Kidney glomerular epithelial cell (primary cell): ENCODE results near the gene METRNL.
"Not testable (repeated sequence)": the region's sequence is repeated elsewhere in the genome, so short reads cannot be mapped to it uniquely, and the experiment has no call there.

ENCODE experiments used
- DNase-seq: peaks from one replicate; lab custom pipeline; 2025; lab: John Stamatoyannopoulos, UW

Gene METRNL

DNA sequence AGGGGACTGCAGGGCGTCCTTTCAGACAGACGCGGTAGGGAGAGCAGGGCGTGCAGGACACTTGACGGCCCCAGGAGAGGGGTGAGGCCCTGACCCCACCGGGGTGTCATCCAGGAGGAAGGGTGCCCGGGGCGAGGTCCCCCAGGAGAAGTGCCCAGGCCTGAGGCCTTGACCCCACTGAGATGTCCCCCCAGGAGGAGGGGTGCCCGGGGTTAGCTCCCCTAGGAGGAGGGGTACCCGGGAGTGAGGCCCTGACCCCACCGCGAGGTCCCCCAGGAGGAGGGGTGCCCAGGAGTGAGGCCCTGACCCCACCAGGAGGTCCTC lies 27.2 kb upstream of the METRNL start:
- DNase-seq, result no peak

DNA sequence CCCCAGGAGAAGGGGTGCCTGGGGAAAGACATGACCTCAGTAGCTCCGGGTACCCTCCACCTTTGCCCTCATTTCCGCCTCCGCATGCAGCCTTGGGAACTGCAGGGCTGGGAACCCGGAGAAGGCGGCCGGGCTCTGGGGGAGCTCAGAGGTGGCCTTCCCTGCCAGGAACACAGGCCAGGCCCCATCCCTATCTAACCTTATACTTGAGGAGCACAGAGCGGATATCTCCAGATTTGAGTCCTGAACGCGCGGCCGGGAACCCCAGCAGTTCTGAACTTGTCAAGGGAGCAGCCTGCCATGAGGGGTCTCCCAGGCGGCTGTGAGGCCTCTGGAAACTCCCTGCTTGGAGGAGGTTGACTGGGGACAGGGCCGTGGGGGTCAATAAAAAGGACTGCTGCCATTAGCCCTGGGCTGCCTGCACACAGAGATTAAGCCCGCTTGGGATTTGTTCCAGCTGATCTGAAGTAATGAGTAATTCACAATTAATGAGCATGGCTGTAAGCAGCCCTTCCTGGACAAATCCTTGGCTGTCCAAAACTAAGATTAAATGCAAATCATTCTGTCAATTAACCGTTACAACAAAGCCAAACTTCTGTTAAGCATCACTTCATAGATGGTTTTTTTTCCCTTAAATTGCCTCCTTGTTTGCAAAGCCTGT lies 26.3 kb upstream of the METRNL start:
- no peak for DNase-seq

DNA sequence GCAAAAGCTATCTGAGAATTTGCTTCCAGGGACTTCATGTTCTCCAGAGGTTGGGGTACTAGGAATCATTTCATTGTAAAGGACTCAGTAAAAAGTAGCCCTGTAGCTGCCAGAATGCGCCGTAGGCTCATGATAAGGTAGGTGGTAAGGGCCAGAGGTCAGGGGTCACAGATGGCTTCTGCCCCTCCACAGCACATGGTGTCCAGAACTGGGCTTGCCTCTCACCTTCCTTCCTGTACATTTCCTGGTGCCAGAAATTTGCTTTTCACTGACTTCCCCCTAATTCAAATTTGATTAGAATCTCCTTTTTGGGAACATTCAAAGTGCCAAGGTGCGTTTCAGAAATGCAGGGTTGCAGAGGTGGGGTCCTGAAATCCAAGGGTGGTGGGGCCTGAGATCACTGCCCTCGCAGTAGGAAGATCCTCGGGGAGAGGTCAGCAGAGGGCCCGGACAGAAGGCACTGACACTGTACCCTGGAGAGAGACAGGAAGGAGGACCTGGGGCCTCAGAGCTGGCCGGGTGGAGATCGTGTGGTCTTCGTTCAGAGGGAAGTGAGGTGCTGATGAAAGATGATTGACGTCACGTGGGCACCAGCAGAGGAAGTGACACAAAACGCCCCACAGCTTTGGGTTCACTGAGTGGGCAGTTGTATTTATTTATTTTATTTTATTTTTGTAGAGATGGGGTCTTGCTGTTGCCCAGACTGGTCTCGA lies 25.5 kb upstream of the METRNL start:
- no peak for DNase-seq

DNA sequence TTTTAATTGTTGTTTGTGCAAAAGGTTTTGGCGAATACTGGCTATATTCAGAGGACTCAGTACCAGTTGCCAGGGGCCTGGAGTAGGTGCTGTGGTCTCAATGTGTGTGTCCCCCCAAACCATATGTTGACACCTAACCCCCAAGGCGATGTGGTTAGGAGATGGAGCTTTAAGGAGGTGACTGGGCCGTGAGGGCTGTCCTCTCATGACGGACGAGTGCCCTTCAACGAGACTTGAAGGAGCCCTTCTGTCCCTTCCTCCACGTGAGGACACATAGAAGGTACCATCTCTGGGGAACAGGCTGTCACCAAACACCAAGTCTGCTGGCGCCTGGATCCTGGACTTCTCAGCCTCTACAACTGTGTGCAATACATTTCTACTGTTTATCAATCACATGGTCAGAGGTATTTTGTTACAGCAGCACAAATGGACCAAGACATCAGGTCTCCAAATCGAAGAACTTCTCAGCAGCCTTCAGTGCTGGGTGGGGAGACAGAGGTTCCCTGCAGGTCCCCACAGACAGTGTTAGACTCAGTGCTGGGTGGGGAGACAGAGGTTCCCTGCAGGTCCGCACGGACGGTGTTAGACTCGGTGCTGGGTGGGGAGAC lies 24.8 kb upstream of the METRNL start:
- DNase-seq, result no peak

DNA sequence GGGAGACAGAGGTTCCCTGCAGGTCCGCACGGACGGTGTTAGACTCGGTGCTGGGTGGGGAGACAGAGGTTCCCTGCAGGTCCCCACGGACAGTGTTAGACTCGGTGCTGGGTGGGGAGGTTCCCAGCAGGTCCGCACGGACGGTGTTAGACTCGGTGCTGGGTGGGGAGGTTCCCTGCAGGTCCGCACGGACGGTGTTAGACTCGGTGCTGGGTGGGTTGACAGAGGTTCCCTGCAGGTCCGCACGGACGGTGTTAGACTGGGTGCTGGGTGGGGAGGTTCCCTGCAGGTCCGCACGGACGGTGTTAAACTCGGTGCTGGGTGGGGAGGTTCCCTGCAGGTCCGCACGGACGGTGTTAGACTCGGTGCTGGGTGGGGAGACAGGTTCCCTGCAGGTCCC lies 24.2 kb upstream of the METRNL start:
- not testable (repeated sequence) for DNase-seq

GRCh38 chr17:83055911-83056582 lies 23.4 kb upstream of the METRNL start:
- DNase-seq, result peak; percentile 91

- peak; percentile 41 for DNase-seq
Measured at GRCh38 chr17:83056583-83057396, 22.6 kb upstream of the METRNL start.

- no peak for DNase-seq
Measured at GRCh38 chr17:83057397-83057761, 22.0 kb upstream of the METRNL start.

DNA sequence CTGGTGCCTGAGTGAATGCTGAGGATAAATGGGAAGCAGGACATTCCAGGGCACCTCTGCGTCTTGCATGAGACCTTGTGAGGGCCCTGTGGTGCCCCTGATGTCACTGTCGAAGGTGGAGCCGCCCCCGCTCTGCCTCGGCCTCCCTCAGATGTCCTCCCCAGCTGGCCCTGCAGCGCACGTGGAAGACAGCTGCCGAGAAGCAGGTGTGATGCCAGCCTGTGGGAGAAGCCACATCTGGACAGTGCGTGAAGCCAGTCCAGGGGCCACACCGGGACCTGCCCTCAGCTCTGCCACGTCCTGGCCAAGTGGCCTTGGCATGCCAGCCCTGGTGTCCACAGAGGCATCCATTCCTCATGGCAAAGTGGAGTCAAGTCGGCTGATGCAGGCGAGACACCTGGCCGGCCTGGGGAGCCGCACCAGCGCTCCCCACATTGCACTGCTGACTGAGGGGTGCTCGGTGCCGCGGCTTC lies 21.6 kb upstream of the METRNL start:
- no peak for DNase-seq

DNA sequence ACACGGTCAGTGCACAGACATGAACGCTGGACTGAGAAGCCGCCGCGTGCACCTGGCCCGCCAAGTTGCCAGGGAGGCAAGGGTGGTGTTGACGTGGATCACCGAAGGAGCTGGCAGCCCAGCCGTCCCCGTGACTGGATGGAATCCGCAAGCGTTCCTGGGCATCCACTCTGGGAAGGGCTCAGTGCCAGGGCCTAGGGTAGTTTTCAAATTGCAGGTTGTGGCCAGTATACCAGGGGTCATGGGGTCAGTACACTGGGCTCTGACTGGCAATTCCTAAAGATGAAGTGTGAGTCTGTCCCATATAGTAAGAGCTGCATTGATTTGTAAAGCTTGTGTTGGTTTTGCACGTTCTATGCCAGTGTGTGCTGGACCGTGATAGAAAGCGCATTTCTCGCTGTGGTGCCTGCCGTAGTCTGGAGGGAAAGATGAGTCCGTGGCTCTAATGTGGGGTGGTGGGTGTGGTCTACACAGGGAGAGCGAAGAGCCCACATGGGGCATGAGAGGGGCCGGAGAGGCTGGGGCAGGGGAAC lies 21.1 kb upstream of the METRNL start:
- DNase-seq, result no peak

- DNase-seq, result no peak
Measured at GRCh38 chr17:83061586-83061985, 17.8 kb upstream of the METRNL start.

DNA sequence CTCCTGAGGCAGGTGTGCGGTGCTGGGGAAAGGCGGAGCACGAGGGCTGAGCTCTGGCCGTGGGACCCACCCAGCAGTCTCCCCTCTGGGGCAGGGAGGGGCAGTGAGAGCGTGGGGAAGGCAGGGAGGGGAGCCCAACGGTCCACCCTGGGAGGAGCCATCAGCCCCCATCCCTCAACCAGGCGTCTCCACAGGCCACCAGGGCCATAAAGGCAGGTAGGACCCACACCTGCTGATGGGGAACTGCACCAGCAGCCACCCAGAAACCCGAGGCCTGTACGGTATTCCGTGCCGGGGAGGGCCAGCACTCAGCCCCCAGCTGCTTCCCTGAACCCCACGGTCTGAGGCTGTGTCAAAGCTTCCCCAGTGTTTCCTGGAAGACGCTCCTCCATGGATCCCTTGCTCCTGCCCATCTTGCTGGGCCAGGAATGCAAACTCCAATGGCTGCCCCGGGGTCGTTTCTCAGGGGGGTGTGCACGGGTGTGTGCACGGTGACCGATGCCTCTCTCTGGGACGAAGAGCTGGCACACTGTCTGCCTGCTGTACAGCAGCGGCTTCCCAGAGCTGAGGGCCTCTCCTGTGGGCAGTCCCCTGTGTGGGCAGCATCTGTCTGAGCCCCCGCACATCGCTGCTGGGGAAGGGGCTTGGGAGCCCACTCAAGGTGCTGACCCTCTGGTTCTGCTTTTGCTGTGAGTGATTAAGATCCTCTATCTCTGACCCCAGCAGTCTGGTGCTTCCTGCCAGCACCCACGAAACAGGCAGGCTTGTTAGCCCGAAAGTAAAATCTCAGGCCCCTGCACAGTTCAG lies 17.2 kb upstream of the METRNL start:
- no peak for DNase-seq

- no peak for DNase-seq
Measured at GRCh38 chr17:83062818-83063671, 16.4 kb upstream of the METRNL start.

- no peak for DNase-seq
Measured at GRCh38 chr17:83064021-83064731, 15.2 kb upstream of the METRNL start.

DNA sequence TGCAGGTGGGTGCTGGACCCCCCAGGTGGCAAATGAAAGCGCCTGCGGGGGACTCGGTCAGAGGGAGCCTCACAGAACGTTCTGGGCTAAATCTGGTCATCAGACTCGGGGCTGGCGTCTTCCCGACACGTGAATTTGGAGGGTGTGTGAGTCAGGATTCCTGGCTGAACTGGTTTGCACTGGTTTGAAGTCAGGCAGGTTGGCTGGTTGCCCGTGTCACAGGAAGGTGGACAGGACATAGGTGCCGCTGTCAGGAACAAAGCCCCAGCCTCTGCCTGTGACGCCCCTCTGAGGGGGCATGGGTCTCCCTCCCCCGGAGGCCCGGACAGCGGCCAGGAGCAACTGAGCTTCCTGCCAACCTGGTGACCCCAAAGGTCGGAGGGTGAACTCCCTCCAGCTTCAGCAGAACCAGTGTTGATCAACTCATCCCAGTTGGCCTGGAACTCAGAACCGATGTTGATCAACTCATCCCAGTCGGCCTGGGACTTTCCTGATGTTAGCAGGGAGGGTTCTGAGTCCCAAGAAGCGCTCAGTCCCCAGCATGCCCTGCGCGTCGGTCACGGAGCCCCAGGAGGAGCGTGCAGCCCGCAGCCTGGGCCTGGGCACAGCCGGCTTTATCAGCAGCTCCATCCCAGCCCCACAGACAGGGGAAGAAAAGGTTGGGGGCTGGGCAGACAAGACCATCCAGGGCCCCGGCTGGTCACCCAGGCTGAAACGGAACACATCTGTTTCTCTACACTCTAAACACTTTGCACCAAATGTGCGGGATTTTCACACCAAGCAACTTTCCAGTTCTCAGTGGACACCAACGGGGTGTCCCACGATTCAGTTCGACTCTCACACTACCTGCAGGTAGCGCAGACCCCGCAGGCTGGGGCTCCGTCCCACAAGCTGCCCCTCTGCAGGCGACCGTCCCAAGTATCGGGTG lies 14.4 kb upstream of the METRNL start:
- DNase-seq, result no peak

DNA sequence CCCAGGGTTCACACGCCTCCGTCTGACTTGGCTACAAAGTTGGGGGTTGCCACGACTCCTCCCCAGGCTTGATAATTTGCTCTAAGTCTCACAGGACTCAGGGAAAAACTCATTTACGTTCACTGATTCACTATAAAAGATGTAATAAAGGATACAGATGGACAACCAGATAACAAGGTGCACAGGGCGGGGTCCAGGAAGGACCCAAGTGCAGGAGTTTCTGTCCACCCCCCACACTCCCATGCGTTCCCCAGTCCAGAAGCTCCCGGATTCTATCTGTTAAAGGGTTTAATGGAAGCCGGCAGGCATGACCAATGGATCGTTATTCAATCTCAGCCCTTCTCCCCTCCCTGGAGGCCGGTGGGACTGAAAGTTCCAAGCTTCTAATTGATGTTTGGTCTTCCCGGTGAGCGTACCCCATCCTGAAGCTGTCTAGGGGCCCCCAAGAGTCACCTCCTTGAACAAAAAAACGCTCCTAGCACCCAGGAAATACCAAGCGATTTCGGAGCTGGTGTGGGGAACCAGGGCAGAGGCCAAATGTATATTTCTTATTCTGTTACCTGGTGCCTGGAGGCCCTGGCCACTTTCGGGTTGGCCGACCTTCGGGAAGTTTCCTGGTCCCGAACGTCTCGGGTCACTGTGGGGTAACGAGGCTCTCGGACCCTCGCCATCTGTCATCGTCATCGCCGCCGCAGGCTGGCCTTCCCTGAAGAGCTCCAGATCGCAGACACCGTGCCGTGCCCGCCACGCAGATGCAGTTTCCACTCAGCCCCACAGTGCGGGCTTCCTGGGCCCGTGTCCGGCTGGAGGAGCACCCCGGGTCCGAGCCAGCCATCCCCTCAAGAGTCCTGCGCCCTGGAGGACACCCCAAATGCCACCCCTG lies 13.5 kb upstream of the METRNL start:
- DNase-seq, result no peak

- DNase-seq, result not testable (repeated sequence)
Measured at GRCh38 chr17:83066543-83066890, 12.9 kb upstream of the METRNL start.
